ENCODE data around the gene GJD2. TPM values are rescaled to one million over a fixed set of nuclear protein-coding genes. Genes with fewer than 3 reads are reported as not detected.

GJD2 gene
- total RNA-seq, 1 donor from 2014 or later, result not detected

Other genes starting within 250 kb of the GJD2 start
- gene GOLGA8B, start 171.3 kb downstream of the GJD2 start, total RNA-seq, result 112 TPM
- gene ACTC1, start 40.6 kb upstream of the GJD2 start, total RNA-seq, result 0.94 TPM
- gene AQR, start 214.7 kb upstream of the GJD2 start, total RNA-seq, result 32.9 TPM
- 31.7 TPM for gene ZNF770, start 233.3 kb upstream of the GJD2 start, total RNA-seq